Small intestine (tissue), 7 donors: ENCODE results near the gene RTN4RL1. TPM values are rescaled to one million over a fixed set of nuclear protein-coding genes. Genes with fewer than 3 reads are reported as not detected.

ENCODE experiments used
- DNase-seq, 2 donors: peaks; one replicate each; pipeline versions ENCODE4 v3.0.0 to v3.0.0-alpha.2; 2013
- FAIRE-seq: peaks from 2 replicates; lab custom pipeline; 2012; peaks lifted over from hg19 to GRCh38; lab: Jason Lieb, UNC
- H3K27ac ChIP-seq, 3 donors: one replicate each; pipeline ENCODE4 v1.5.1; 2013; ENCODE audit warnings: low read length in 2 of 3, mild to moderate bottlenecking in 2 of 3, control low read depth in 1 of 3, inconsistent platforms in 1 of 3, low read depth in 1 of 3, moderate library complexity in 1 of 3
- H3K27me3 ChIP-seq, 3 donors: one replicate each; pipeline ENCODE4 v1.6.1; 2013; ENCODE audit warnings: low read length in 3 of 3, inconsistent platforms in 1 of 3; ENCODE audit not compliant: control insufficient read depth in 3 of 3, insufficient read depth in 3 of 3
- H3K36me3 ChIP-seq, 3 donors: one replicate each; pipeline ENCODE4 v1.6.1; 2013; ENCODE audit warnings: low read length in 3 of 3, inconsistent platforms in 1 of 3, low read depth in 1 of 3, mild to moderate bottlenecking in 1 of 3, moderate library complexity in 1 of 3; ENCODE audit not compliant: control insufficient read depth in 3 of 3, insufficient read depth in 2 of 3
- H3K4me1 ChIP-seq, 3 donors: one replicate each; pipeline ENCODE4 v1.6.1; 2013; ENCODE audit warnings: low read length in 2 of 3, inconsistent platforms in 1 of 3, low read depth in 1 of 3, mild to moderate bottlenecking in 1 of 3, moderate library complexity in 1 of 3; ENCODE audit not compliant: control insufficient read depth in 3 of 3, insufficient read depth in 2 of 3
- H3K4me3 ChIP-seq, 3 donors: one replicate each; pipeline ENCODE4 v1.5.1; 2013; ENCODE audit warnings: low read length in 3 of 3, control low read depth in 1 of 3, inconsistent platforms in 1 of 3, low read depth in 1 of 3, mild to moderate bottlenecking in 1 of 3, moderate library complexity in 1 of 3
- H3K9me3 ChIP-seq, 2 donors: one replicate each; pipeline ENCODE4 v1.6.1; 2013; ENCODE audit warnings: low read depth in 1 of 2, low read length in 1 of 2; ENCODE audit not compliant: control insufficient read depth in 2 of 2, insufficient read depth in 1 of 2
- WGBS, 3 donors: extraction: QIAGEN DNeasy Blood & Tissue Kit; methylation state at CpG; one replicate each; pipeline ENCODE4 v1.1.7; 2013; 5-methylcytosine and 5-hydroxymethylcytosine counted together
- polyA plus RNA-seq, 4 donors: library from polyadenylated mRNA; stranded (reverse) in 3 of 4; unstranded in 1 of 4; fragments of 200-250 nt in 3 of 4; fragments of 120-200 nt in 1 of 4; gene quantifications; one replicate each; pipeline versions ENCODE4 v1.2.1 to v1.2.3, GENCODE V29; 2013
- donor health status: healthy with polysubstance abuse.
- donor health status: control.
- donor health status: control.
- donor health status: Bipolar disorder and iron deficiency.
- donor health status: healthy.

The RTN4RL1 gene
- polyA plus RNA-seq, 4 donors = 0.25 to 1.0 TPM; not detected in 2

DNA sequence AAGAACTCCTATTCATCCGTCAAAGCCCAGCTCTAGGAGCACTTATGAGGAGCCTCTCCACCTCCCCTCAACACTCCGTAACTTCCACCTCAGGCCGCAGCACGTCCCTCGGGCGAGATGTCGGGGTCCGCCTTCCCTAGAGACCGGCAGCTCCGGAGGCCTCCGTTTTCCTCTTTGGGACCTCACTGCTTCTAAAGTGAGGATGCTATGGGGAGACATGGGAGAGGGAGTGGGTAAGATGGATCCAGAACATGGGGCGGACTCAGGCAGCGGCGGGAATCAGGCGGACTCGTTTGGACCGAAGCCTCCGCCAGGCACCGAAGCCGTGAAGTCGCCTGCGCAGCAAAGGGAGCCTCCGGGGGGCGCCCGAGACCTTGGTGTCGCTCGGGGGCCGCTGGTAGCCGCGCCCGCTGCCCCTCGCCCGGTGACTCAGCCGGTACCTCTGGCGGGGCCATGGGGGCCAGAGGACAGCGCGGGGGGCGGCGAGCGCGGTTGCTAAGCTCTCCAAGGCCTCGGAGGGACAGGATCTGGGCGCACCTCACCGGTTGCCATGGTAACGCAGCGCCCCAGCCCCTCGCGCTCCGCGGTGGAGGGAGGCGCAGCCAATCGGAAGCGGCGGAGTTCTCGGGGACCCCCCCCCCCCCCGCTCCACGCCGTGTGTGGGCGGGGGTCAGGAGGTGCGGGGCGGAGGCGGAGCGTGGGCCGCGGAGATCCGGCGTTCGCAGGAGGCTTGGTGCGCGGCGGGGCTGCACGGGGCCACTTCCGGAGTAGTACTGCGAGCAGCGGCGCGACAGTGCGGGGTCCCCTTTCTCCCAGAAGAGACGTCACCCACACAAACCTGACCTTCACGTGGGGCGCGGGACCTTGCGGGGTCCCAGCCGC is 28.5 kb upstream of the RTN4RL1 start:
- FAIRE-seq (no peak), DNase-seq (peak in 1 of 2 donors; percentile 81)
- peaks cover 0 to 31% (median 15%) of the 10 kb centered on the region in 3 donors for H3K4me1 ChIP-seq
- peak overlapping the region; percentile 30 to 35 (median 31) for H3K4me3 ChIP-seq
- WGBS, 3 donors = 4 to 6% (median 6%) methylated on average over 58 to 84 of the region's 84 CpGs
- H3K9me3 ChIP-seq = peaks cover 0 to 2% of the 10 kb centered on the region in 2 donors
- H3K27me3 ChIP-seq = peaks cover 2 to 61% (median 10%) of the 10 kb centered on the region in 3 donors
- H3K36me3 ChIP-seq = peaks cover 0 to 14% (median 0%) of the 10 kb centered on the region in 3 donors
- peak overlapping the region; percentile 45 to 84 (median 58) for H3K27ac ChIP-seq

GRCh38 chr17:2051933-2052559 is 26.9 kb upstream of the RTN4RL1 start:
- no peak overlapping the region for H3K27ac ChIP-seq
- peaks cover 0 to 2% of the 10 kb centered on the region in 2 donors for H3K9me3 ChIP-seq
- no peak overlapping the region for H3K4me3 ChIP-seq
- DNase-seq = peak in 1 of 2 donors; percentile 22
- H3K36me3 ChIP-seq = peaks cover 0 to 8% (median 0%) of the 10 kb centered on the region in 3 donors
- no peak for FAIRE-seq
- 35 to 59% (median 43%) methylated on average over 14 of the region's 14 CpGs for WGBS, 3 donors
- H3K4me1 ChIP-seq = peaks cover 0 to 27% (median 15%) of the 10 kb centered on the region in 3 donors
- H3K27me3 ChIP-seq = peaks cover 0 to 68% (median 5%) of the 10 kb centered on the region in 3 donors

- Histone ChIP-seq H3K9me3 (peaks cover 0 to 2% of the 10 kb centered on the region in 2 donors), H3K4me1 (peaks cover 0 to 23% (median 15%) of the 10 kb centered on the region in 3 donors), H3K27me3 (peaks cover 0 to 63% (median 5%) of the 10 kb centered on the region in 3 donors), H3K27ac (no peak overlapping the region), H3K36me3 (peaks cover 0 to 3% (median 0%) of the 10 kb centered on the region in 3 donors), H3K4me3 (peak overlapping the region in 1 of 3 donors; percentile 56)
- DNase-seq (peak in 1 of 2 donors; percentile 60), FAIRE-seq (no peak)
- 6 to 10% (median 7%) methylated on average over 70 to 79 of the region's 81 CpGs for WGBS, 3 donors
These were observed 26.2 kb upstream of the RTN4RL1 start for GRCh38 chr17:2051061-2051932.

DNA sequence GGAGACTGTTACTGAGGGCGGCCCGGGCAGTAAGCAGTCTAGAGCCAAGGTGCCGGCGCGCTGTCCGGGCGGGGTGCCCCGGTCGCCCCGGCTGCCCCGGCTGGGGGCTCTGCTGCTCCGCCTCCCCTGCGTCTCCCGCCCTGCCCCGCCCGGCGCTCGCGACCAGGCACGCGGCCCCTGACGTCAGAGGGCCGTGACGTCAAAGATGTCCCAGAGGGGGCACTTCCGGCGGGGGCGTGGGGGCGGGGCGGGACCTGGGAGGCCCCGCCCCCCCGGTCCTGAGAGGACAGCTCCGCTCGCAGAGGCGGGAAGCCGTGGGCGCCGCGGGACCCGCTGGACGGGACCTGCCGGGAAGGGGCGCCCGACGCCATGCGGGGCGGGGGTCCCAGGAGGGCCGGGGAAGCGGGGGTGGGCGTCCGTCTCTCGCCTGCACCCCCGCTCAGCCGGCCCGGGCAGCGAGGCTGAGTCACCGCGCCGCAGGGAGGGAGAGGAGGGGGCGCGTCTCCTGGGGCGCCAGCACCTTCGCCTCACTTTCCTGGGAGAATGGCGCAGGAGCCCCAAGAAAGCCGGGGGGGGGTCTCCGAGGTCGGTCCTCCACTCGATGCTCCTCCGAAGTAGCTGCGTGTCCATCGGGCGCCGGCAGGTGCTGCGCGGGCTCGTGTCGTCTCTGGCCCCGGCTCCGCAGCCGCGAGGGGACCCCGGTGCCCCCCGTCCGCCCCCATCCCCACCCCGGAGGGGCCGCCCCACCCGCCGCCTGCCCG is 25.3 kb upstream of the RTN4RL1 start:
- DNase-seq (peak; percentile 51 to 81), FAIRE-seq (no peak)
- Histone ChIP-seq H3K4me1 (peaks cover 0 to 21% (median 15%) of the 10 kb centered on the region in 3 donors), H3K4me3 (peak overlapping the region; percentile 28 to 56 (median 46)), H3K27ac (peak overlapping the region in 1 of 3 donors; percentile 39), H3K9me3 (peaks cover 0 to 2% of the 10 kb centered on the region in 2 donors), H3K27me3 (peaks cover 0 to 60% (median 5%) of the 10 kb centered on the region in 3 donors), H3K36me3 (peaks cover 0 to under 1% (median 0%) of the 10 kb centered on the region in 3 donors)
- 0 to 1% (median 1%) methylated on average over 17 to 88 of the region's 88 CpGs for WGBS, 3 donors

DNA sequence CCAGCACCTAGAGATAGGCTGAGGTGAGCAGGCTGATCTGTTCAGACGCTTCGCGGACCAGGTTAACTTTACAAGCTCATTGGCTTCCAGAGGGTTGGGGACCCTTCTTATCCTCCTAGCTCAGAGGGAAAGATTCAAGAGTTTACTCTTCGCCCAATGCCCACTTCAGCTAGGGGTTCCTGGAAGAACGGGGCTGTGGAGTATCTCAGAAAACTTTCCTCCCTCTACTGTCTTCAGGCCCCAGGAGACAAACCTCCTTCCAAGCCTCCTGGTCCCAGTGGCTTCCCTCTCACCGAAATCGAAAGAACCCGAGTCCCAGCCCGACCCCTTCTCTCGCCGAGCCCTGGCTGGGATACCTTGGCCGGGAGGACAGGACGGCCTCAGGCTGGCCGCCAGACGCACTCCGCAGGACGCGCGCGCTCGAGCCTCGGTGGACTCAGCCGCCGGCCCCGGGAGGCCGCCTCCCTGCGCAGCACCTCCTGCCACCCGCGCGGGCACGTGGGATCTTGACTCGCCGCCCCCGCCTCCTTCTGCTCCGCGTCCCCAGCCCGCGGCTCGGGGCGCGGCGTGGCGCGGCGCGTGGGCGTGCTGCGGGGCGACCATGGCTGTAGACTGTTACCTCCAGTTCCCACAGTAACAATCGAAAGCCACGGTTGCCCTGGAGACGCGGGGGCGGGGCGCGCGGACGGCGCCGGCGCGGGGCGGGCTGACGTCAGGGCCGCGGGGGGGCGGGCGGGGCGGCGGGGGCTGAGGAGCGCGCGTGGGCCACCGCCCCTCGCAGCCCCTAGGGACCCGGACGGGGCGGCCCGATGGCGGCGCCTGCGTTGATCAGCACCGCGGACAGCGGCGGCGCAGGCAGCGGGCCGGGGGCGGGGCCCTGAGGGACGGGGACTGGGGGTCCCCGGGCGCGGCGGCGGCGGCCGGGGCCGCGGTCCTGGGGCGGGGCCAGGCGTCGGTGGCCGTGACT is 24.5 kb upstream of the RTN4RL1 start:
- no peak for FAIRE-seq
- H3K27ac ChIP-seq = peak overlapping the region in 1 of 3 donors; percentile 39

DNA sequence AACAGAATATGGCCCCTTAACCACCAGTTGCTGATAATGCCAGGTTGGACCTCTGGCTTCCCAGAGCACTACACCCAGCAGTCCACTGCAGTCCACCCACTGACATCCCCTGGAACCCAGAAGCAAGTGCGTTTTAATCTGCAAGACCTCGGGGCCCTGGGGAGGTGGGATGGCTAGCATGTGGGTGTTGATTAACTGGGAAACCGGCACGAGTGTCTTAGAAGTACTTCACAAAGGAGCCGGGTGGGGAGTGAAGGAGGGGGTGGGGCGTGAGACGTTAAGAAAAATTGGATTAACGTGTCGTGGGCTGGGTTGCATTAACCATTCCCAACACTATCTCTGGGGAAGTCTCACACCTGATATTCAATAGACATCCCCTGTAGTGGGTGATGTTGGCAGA is 23.7 kb upstream of the RTN4RL1 start:
- FAIRE-seq (no peak), DNase-seq (peak in 1 of 2 donors; percentile 20)
- H3K9me3 ChIP-seq = peaks cover 0 to 2% of the 10 kb centered on the region in 2 donors
- peaks cover 0 to 49% (median 4%) of the 10 kb centered on the region in 3 donors for H3K27me3 ChIP-seq
- H3K36me3 ChIP-seq = peaks cover 0 to 11% (median 0%) of the 10 kb centered on the region in 3 donors
- 7 to 19% (median 14%) methylated on average over 9 of the region's 9 CpGs for WGBS, 3 donors
- peaks cover 0 to 15% (median 12%) of the 10 kb centered on the region in 3 donors for H3K4me1 ChIP-seq
- peak overlapping the region in 1 of 3 donors; percentile 43 for H3K4me3 ChIP-seq
- H3K27ac ChIP-seq = no peak overlapping the region

More for the DNA sequence above, 24.5 kb upstream of the RTN4RL1 start:
- Histone ChIP-seq H3K9me3 (peaks cover 0 to 2% of the 10 kb centered on the region in 2 donors), H3K36me3 (peaks cover 0 to 3% (median 0%) of the 10 kb centered on the region in 3 donors), H3K4me3 (peak overlapping the region; percentile 43 to 56 (median 46)), H3K4me1 (peaks cover 0 to 20% (median 15%) of the 10 kb centered on the region in 3 donors), H3K27me3 (peaks cover 0 to 58% (median 5%) of the 10 kb centered on the region in 3 donors)
- 2 to 5% (median 2%) methylated on average over 46 to 104 of the region's 104 CpGs for WGBS, 3 donors
- DNase-seq = peak; percentile 64 to 90
